Chondrocyte (in vitro differentiated cells): ENCODE measurements around the gene HAUS2. TPM values are rescaled to one million over a fixed set of nuclear protein-coding genes. Genes with fewer than 3 reads are reported as not detected.

ENCODE experiments used
- DNase-seq: peaks from one replicate; pipeline ENCODE4 v3.0.0; 2021; ENCODE audit warnings: mixed read lengths, low spot score
- H3K27ac Mint-ChIP-seq: one replicate; pipeline ENCODE4 v1.8.0; 2021; ENCODE audit warnings: mild to moderate bottlenecking, moderate library complexity, mixed read lengths; ENCODE audit not compliant: unreplicated experiment
- H3K27me3 Mint-ChIP-seq: 2 replicates; pipeline ENCODE4 v1.8.0; 2021; ENCODE audit warnings: low read depth, mixed read lengths
- H3K36me3 Mint-ChIP-seq: 2 replicates; pipeline ENCODE4 v1.8.0; 2021; ENCODE audit warnings: low read depth, mixed read lengths
- H3K4me1 Mint-ChIP-seq: 2 replicates; pipeline ENCODE4 v1.8.0; 2021; ENCODE audit warnings: low read depth, mild to moderate bottlenecking, mixed read lengths
- H3K4me3 Mint-ChIP-seq: one replicate; pipeline ENCODE4 v1.8.0; 2021; ENCODE audit warnings: mild to moderate bottlenecking, moderate library complexity, mixed read lengths; ENCODE audit not compliant: unreplicated experiment
- H3K9me3 Mint-ChIP-seq: 2 replicates; pipeline ENCODE4 v1.8.0; 2021; ENCODE audit warnings: low read depth, mixed read lengths
- CTCF ChIP-seq: fragments of 200-600 bp; sonication (generic); IDR thresholded peaks from 2 replicates; pipeline ENCODE4 v1.5.0; 2021; ENCODE audit warnings: antibody characterized with exemption, mild to moderate bottlenecking, moderate library complexity
- total RNA-seq: library from RNA; stranded (reverse); gene quantifications from 3 replicates; pipeline ENCODE4 v1.2.1, GENCODE V29; 2021

The HAUS2 gene
- total RNA-seq, 1 donor from 2014 or later, result 18.5 TPM

GRCh38 chr15:42576040-42576594 is 27.5 kb downstream of the HAUS2 start:
- no peaks in the 10 kb centered on the region for H3K9me3 Mint-ChIP-seq
- H3K27me3 Mint-ChIP-seq, result no peaks in the 10 kb centered on the region
- peak overlapping the region; percentile 91 for H3K27ac Mint-ChIP-seq

GRCh38 chr15:42576776-42577175 is 28.1 kb downstream of the HAUS2 start:
- no peaks in the 10 kb centered on the region for H3K36me3 Mint-ChIP-seq
- peaks cover 56% of the 10 kb centered on the region for H3K4me1 Mint-ChIP-seq
- DNase-seq, result no peak
- H3K27ac Mint-ChIP-seq, result no peak overlapping the region
- no peak for TF ChIP-seq CTCF
- H3K4me3 Mint-ChIP-seq, result peak overlapping the region; percentile 97
- no peaks in the 10 kb centered on the region for H3K9me3 Mint-ChIP-seq
- no peaks in the 10 kb centered on the region for H3K27me3 Mint-ChIP-seq

More at GRCh38 chr15:42576040-42576594, 27.5 kb downstream of the HAUS2 start:
- no peak for DNase-seq
- TF ChIP-seq CTCF, result no peak
- peak overlapping the region; percentile 97 for H3K4me3 Mint-ChIP-seq
- H3K36me3 Mint-ChIP-seq, result no peaks in the 10 kb centered on the region
- peaks cover 50% of the 10 kb centered on the region for H3K4me1 Mint-ChIP-seq

DNA sequence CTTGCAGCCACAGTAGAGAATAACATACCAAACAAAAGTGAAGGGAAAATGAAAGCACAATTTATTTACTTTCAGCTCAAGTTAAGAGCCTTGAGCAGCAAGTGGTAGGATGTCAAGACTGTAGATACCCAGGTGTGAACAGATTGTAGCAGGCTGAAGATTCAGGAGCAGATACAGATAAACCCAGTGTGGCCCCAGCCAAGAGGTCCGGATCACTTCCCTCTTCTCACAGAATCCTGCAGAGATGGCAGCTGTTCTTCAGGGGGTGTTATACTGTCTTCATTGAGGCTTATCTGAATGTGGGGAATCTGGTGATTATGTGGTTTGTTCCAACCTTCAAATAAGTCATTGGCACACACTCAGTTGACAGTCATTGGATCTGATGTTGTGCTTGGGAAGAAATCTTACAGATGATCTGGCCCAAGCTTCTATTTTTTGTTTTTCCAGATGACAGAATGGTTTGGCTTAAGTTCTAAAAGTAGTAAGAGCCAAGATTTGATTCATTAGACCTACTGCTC is 28.9 kb downstream of the HAUS2 start:
- peak overlapping the region; percentile 26 for H3K4me3 Mint-ChIP-seq
- TF ChIP-seq CTCF, result no peak
- H3K27ac Mint-ChIP-seq, result peak overlapping the region; percentile 59
- H3K27me3 Mint-ChIP-seq, result no peaks in the 10 kb centered on the region
- peaks cover 64% of the 10 kb centered on the region for H3K4me1 Mint-ChIP-seq
- H3K36me3 Mint-ChIP-seq, result no peaks in the 10 kb centered on the region
- H3K9me3 Mint-ChIP-seq, result no peaks in the 10 kb centered on the region
- no peak for DNase-seq

DNA sequence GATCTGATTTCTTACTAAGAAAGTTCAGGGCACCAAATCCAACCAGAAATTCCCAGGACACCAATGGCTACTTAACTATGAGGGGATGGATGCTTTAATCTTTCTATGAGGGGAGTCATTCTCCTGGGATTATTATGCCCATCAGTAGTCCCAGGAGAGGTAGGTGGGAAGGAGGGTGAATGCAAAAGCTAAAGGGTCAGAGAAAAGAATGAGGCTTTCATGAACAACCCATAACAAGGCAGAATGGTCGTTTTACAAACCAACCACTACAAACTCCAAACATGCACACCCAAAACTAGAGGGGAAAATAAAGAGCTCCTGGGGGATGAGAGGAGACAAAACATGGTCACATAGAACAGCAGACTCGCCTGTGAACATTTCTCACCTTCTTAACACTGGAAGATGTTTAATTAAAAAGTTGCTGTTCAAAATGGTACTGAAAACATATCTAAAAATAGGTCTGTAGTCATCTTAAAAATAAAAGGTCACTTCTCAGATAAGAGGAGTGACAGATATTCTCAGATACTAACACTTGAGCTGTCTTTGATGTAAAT is 30.4 kb downstream of the HAUS2 start:
- no peak for DNase-seq
- Mint-ChIP-seq H3K4me1 (peaks cover 78% of the 10 kb centered on the region), H3K4me3 (no peak overlapping the region), H3K36me3 (no peaks in the 10 kb centered on the region), H3K27me3 (no peaks in the 10 kb centered on the region), H3K27ac (no peak overlapping the region), H3K9me3 (no peaks in the 10 kb centered on the region)
- TF ChIP-seq CTCF, result no peak

DNA sequence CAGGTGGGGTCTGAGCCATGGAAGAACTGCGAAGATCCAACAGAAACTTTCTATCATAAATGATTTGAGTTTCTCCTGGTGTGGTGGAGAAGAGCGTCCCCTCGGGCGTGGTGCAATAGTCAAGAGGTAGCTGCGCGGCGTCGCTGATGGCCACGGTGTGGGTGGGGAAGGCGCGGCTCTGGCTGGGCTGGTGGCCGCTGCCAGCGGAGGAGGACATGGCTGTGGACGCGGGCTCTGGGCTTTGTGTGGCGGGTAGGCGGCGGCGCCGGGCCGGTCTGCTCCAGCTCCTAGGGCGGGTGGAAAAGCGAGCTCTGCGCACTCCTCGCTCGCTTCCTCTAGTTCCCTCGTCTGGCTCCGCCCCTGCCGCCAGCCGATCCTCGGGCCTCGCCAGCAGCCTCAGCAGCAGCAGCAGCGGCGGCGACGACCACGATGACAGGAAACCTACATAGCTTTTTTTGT is 32.7 kb downstream of the HAUS2 start:
- peak overlapping the region; percentile 87 for H3K27ac Mint-ChIP-seq
- no peaks in the 10 kb centered on the region for H3K36me3 Mint-ChIP-seq
- no peaks in the 10 kb centered on the region for H3K27me3 Mint-ChIP-seq
- H3K4me1 Mint-ChIP-seq, result peaks cover 76% of the 10 kb centered on the region
- H3K9me3 Mint-ChIP-seq, result no peaks in the 10 kb centered on the region
- peak; percentile 94 for DNase-seq
- TF ChIP-seq CTCF, result peak; percentile 25
- H3K4me3 Mint-ChIP-seq, result peak overlapping the region; percentile 70
